Measurements from ENCODE around the gene TRIM56.
A peak's percentile ranks its signal among the peaks of the same experiment; 100 is the strongest.
"Not testable (repeated sequence)": the region's sequence is repeated elsewhere in the genome, so short reads cannot be mapped to it uniquely, and the experiment has no call there.

The TRIM56 gene

DNA sequence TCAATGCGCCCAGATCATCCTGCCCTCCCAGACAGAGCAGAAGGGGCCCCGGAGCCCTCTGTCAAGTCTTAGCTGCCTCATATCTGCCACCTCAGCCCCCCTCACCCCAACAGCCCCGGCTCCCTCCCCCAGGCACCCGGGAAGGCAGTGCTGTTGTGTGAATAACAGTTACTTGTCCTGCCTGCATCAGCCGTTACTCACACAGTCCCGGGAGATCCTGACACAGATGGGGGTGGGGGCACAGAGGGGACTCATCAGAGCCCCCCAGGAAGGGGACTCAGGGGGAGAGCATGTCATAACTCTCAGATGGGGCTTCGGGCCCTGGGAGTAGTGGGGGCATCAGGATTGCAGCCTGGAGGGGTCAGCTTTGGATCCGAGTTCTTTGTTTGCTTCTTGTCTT is 29.2 kb downstream of the TRIM56 start:
- DNase-seq, result no peak

DNA sequence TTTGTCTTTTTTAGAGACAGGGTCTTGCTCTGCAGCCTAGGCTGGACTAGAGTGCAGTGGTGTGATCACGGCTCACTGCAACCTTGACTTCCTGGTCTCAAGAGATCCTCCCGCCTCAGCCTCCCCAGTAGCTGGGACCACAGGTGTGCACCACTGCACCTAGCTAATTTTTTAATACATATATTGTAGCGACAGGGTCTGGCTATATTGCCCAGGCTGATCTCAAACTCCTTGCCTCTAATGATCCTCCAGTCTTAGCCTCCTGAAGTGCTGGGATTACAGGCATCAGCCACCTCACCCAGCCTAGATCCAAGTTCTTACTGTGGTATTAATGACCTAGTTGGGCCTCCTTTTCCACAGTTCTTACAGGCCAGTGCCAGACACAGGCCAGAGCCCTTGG is 29.9 kb downstream of the TRIM56 start:
- DNase-seq, result no peak

DNA sequence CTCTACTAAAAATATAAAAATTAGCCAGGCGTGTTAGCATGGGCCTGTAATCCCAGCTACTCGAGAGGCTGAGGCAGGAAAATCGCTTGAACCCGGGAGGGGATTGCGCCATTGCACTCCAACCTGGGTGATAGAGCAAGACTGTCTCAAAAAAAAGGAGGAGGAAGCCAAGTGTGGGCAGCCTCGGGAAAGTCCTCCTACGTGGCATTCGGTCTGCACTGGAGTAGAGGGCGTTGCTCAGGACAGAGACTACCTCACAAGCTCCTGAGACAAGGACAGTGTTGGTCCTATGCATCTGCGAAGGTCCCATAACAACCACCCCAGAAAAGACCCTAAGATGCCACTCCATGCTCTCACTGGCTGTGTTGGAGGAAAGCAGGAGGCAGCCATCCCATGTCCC is 31.6 kb downstream of the TRIM56 start:
- DNase-seq, result no peak

DNA sequence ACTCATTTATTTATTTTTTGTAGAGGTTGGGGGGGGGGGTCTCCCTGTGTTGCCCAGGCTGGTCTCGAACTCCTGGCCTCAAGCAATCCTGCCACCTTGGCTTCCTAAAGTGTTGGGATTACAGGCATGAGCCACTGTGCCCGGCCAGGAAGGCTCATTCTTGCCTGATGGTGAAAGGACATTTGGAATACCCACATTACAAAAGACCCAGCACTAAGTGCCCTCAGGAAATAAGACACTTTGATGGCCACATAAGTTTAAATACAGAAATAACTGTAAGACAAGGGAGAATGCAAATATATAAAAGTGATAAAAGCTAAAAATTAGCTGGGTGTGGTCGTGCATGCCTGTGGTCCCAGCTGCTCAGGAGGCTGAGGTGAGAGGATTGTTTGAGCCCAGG is 33.6 kb downstream of the TRIM56 start:
- DNase-seq, result no peak

DNA sequence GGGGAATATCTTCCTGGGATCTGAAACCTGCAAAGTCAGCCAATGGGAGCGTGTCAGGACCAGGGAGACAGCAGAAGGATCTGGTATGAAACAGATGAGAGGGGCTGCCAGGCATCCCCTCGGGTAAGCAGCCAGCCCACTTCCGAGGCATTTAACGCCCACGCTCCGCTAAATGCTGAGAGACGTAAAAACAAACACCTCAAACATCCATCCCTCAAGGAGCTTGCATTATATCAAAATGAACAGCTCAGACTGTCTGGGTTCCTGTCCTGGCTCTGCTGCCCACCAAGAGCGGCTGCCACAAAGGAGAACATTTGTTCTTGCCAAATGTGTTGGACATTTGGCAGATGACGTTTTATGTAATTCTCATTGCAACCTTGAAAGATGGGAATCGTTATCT is 34.6 kb downstream of the TRIM56 start:
- no peak for DNase-seq

DNA sequence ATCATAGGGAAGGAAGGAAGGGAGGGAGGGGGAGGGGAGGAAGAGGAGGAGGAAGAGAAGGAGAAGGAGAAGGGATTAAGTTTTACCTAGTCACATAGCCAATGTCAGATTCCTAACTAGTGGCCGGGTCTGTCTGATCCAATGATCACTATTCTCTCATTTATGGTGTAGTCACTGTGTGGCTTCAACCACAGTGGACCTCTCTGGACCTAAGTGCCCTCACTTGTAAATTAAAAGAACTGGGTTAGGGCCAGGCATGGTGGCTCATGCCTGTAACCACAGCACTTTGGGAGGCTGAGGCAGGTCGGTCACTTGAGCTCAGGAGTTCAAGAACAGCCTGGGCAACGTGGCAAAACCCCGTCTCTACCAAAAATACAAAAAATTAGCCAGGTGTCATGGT is 35.0 kb downstream of the TRIM56 start:
- DNase-seq, result no peak

DNA sequence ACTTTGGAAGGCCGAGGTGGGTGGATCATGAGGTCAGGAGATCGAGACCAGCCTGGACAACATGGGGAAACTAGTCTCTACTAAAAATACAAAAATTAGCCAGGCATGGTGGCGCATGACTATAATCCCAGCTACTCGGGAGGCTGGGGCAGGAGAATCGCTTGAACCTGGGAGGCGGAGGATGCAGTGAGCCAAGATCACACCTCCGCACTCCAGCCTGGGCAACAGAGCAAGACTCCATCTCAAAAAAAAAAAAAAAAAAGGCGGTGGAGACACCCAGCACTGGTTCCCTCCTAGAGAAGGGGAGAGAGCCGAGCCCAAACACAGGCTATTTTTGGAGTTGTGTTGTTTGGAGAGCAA is 36.3 kb downstream of the TRIM56 start:
- not testable (repeated sequence) for DNase-seq

DNA sequence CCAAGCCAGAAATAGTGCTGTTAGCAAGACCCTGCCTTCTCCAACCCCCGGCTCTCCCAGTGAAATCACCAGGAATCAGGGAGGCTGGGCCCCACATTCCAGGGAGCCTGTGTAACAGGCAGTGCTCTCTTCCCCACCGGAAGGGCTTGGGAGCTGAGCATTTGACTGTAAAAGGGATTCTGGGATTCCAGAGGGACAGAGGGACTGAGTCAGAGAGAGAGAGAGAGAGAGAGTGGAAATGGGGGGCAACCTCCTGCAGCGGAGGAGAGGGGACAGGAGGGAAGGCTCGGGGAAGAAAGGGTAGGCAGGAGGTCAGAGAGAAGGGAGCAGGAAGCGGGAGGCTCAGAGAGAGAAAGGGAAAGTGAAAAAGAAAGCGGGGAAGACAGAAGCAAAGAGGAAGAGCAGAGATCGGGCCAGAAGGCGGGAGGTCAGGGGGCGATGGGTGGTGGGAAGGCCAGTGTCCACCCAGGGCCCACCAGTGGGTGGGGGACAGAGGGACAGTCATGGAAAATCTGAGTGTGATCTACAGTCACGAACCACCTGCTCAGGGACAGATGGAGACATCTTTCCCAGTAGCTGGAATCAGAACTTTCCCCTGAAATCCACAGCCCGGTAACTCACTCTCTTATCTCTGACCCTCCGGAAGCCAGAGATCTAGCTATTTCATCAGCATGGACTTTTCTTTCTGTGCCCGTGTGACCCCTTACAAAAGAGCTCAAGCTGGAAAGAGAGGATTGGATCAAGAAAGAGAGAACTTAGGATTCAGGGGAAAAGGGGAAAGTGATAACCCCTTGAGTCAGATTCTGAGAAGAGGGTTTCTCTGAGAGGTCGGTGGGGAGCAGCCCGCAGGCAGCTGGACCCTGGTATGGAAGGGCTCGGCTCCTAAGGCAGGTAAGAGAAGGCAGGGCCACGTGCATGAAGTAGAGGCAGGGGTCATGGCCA is 37.0 kb downstream of the TRIM56 start:
- peak; percentile 96 for DNase-seq

DNA sequence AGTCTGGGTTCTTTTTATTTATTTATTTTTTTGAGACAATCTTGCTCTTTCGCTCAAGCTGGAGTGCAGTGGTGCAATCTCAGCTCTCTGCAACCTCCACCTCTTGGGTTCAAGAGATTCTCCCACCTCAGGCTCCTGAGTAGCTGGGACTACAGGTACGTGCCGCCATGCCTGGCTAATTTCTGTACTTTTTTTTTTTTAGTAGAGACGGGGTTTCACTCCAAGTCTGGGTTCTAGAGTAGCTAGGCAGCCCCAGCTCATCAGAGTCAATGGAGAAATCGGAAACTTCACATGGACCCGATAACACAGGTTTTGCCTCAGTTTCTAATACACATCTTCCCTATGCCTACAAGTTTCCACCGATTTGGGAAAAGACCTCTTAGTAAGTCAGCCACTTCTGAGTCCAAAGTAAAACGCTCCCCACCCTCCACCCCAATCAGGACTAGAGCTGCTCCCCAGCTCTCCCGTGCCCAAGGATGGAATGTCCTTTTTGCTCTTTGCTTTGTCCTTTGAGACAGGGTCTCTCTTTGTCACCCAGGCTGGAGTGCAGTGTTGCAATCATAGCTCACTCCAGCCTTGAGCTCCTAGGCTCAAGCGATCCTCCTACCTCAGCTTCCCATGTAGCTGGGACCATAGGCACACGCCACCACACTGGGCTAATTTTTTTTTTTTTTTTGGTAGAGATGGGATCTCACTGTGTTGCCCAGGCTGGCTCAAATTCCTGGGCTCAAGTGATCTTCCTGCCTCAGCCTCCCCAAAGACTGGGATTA is 37.8 kb downstream of the TRIM56 start:
- no peak for DNase-seq

DNA sequence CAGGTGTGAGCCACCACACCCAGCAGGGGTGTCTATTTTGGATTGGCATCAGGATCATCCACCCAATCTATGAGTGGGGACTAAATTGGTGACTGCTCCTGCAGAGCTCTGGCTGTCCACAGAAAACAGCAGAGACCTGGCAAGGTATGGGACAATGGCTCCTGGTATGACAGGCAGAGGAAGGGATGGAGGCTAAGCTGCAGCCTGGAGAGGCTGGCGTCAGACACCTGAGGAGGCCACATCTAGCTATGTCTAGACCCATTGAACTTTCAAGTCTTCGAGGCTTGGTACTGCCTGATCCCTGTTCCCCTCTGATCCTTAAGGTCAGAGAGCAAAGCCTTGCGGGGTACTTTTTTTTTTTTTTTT is 38.4 kb downstream of the TRIM56 start:
- no peak for DNase-seq

DNA sequence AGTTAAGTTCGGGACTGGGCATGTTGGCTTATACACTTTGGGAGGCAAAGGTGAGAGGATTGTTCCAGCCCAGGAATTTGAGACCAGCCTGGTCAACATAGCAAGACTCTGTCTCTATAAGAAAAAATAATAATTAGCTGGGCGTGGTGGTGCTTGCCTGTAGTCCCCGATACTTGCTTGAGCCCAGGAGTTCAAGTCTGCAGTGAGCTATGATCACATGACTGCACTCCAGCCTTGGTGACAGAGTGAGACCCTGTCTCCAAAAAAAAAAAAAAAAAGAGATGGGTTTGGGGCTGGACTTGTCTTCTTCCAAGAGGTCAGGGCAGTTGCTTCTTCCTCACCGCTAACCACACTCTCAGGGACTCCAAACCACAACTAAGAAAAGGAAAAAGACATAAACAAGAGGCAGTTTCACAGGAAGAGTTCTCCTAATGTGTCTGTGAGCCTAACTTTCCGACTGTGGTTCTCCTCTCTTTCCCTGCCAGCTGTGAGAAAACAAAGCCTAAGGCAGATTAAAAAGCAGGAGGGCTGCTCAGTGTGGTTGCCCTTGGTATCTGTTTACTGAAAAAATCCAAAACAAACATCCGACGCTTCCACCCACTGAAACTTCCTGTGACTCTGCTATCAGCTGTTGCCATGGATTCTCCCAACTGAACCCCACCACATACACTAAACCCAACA is 39.2 kb downstream of the TRIM56 start:
- DNase-seq, result peak; percentile 62

DNA sequence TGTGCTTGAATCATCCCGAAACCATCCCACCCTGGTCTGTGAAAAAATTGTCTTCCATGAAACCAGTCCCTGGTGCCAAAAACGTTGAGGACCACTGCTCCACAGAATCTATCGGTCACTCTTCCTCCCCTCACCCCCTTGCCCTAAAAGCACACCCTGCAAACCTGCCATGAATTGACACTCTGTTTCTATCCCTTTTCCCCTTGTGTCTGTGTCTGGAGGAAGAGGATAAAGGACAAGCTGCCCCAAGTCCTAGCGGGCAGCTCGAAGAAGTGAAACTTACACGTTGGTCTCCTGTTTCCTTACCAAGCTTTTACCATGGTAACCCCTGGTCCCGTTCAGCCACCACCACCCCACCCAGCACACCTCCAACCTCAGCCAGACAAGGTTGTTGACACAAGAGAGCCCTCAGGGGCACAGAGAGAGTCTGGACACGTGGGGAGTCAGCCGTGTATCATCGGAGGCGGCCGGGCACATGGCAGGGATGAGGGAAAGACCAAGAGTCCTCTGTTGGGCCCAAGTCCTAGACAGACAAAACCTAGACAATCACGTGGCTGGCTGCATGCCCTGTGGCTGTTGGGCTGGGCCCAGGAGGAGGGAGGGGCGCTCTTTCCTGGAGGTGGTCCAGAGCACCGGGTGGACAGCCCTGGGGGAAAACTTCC is 40.8 kb downstream of the TRIM56 start:
- DNase-seq, result peak; percentile 77

DNA sequence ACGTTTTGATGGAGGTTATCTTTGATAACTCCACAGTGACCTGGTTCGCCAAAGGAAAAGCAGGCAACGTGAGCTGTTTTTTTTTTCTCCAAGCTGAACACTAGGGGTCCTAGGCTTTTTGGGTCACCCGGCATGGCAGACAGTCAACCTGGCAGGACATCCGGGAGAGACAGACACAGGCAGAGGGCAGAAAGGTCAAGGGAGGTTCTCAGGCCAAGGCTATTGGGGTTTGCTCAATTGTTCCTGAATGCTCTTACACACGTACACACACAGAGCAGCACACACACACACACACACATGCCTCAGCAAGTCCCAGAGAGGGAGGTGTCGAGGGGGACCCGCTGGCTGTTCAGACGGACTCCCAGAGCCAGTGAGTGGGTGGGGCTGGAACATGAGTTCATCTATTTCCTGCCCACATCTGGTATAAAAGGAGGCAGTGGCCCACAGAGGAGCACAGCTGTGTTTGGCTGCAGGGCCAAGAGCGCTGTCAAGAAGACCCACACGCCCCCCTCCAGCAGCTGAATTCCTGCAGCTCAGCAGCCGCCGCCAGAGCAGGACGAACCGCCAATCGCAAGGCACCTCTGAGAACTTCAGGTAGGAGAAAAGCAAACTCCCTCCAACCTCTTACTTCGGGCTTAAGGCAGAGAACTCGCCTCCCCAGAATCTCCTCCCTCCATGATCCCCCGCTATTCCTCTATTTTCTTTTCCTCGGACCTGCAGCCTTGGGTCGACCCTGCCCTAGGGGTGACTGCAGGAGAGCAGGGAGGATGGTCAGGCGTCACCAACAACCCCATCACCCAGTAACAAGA is 41.6 kb downstream of the TRIM56 start, which contains the start of gene SERPINE1:
Gene SERPINE1 (plus strand): TSS at position 454 of the 809 bp plus-strand sequence. CDS start 1,290 bp downstream, outside the sequence.
- DNase-seq, result peak; percentile 95

DNA sequence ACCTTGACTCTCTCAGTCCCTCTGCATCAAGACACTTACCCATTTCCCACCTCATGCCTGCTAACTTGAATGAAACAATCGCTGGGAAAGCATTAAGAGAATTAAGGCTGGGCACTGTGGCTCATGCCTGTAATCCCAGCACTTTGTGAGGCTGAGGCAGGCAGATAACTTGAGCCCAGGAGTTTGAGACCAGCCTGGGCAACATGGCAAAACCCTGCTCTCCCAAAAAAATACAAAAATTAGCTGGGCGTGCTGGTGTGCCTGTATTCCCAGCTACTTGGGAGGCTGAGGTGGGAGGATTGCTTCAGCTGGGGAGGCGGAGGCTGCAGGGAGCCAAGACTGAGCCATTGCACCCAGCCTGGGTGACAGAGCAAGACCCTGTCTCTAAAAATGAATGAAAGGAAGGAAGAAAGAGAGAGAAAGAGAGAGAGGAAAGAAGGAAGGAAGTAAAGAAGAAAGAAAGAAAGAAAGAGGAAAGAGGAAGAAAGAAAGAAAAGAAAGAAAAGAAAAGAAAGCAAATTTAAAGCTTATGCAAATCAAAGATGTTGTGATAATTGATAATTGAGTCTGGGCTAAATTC is 42.3 kb downstream of the TRIM56 start:
- no peak for DNase-seq

DNA sequence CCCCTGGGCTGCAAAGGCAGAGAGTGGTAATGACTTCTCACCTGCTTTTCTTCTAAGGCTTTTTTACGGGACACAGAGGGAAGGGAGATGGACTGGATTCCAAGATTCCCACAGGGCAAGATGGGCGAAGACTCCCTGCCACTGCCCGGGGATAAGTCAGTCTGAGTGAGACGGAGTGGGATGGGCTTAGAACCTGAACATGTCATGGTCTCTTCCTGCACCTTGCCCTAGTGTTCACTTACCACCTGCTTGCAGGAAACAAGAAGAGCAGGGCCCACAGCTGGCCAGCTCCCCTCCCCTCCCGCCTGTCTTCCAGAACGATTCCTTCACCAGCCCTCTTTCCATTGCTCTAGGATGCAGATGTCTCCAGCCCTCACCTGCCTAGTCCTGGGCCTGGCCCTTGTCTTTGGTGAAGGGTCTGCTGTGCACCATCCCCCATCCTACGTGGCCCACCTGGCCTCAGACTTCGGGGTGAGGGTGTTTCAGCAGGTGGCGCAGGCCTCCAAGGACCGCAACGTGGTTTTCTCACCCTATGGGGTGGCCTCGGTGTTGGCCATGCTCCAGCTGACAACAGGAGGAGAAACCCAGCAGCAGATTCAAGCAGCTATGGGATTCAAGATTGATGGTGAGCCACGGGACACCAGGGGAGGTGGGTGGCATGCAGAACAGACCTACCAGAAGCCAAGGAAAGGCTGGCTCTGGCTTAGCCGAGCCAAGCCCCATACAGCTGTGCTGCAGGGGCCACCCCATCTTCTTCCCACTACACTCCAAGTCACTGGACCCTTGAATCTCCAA is 43.0 kb downstream of the TRIM56 start:
- DNase-seq, result no peak

DNA sequence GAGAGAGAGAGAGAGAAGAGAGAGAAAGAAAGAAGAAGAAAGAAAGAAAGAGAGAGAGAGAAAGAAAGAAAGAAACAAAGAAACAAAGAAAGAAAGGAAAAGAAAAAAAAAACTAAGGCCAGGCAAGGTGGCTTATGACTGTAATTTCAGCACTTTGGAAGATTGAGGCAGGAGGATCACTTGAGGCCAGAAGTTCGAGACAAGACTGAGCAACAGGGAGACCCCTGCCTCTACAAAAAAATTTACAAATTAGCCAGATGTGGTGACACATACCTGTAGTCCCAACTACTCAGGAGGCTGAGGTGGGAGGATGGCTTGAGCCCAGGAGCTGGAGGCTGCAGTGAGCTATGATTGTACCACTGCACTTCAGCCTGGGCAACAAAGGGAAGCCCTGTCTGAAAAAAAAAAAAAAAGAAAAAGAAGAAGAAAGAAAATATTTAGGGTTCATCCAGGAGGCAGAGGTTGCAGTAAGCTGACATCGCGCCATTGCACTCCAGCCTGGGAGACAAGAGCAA is 44.4 kb downstream of the TRIM56 start:
- DNase-seq, result no peak

DNA sequence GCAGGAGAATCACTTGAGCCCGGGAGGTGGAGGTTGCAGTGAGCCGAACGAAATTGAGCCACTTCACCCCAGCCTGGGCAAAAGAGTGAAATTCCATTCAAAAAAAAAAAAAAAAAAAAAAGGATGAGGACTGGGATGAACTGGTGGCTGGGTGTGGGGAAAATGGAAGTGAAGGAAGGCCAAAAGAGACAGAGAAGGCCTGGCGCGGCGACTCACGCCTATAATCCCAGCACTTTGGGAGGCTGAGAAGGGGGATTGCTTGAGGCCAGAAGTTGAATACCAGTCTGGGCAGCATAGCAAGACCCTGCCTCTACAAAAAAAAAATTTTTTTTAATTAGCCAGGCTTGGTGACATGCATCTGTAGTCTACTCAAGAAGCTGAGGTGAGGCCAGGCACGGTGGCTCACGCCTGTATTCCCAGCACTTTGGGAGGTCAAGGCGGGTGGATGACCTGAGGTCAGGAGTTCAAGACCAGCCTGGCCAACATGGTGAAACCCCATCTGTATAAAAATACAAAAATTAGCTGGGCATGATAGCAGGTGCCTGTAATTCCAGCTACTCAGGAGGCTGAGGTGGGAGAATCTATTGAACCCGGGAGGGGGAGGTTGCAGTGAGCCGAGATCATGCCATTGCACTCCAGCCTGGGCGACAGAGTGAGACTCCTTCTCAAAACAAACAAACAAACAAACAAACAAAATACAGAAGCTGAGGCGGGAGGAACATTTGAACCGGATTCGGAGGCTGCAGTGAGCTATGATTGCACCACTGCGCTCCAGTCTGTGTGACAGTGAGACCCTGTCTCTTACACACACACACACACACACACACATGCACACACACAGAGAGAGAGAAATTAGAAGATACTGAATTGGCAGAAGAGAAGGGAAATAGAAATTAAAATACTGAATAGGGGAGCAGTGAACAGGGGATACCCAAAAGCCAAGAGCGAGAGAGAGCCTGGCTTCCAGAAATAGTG is 47.6 kb downstream of the TRIM56 start:
- DNase-seq, result not testable (repeated sequence)

DNA sequence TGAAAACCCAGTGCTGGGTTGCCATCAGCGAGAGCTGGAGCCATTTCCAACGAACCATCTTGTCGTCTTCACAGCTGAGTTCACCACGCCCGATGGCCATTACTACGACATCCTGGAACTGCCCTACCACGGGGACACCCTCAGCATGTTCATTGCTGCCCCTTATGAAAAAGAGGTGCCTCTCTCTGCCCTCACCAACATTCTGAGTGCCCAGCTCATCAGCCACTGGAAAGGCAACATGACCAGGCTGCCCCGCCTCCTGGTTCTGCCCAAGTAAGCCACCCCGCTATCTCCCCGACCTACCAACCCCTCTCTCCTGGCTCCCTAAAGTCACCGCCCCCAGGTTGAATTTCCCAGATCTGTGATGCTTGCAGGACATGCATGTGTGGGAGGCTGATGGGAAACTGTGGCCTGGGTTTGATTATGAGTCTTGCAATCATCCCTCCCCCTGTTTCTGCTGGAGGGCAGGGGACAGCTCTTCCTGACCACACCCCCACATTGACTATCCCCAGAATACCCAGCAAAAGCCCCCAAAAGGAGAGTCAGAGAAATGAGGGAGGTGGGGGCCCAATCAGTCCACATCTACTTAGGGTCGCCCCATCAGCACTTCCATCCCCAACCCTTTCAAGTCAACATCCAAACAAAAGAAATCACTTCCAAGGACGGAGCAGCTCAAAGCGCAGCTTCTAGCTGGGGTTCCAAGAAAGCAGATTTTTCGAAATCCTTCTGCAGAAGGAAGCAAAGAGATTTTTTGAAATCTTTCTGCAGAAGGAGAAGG is 48.5 kb downstream of the TRIM56 start:
- DNase-seq, result no peak

All from femur (tissue), 1 donor.